ENCODE data around the gene COL17A1. TPM values are rescaled to one million over a fixed set of nuclear protein-coding genes. Genes with fewer than 3 reads are reported as not detected.

COL17A1 gene
- total RNA-seq, 1 experiment from 2014 or later, result 3.5 TPM

- H3K4me3 ChIP-seq (replicated peaks in 1 of 2; ENCODE audit: low read depth in 1 of 2, low read length in 2 of 2), result peak overlapping the region in 1 of 2 experiments; percentile 16; a peak in 2 of 4 replicates
- POLR2A ChIA-PET, result interaction anchor here (1.0 to 2.3 kb wide), 3 partner anchors 8 to 17 kb away, joined by 3 to 18 read pairs (median 13); partner anchors contain the start of gene SFR1
- H3K4me1 ChIP-seq (ENCODE audit: control insufficient read depth in 1 of 2, insufficient read depth in 2 of 2, low read length in 2 of 2), result peaks cover 11 to 46% of the 10 kb centered on the region in 2 experiments
- H3K79me2 ChIP-seq (ENCODE audit: insufficient read depth, low read length), result no peaks in the 10 kb centered on the region
- DNase-seq (ENCODE audit: low read depth, low spot score), result peak; percentile 90
- H3K4me2 ChIP-seq (ENCODE audit: low read length), result peak overlapping the region; percentile 48
- H2AFZ ChIP-seq (ENCODE audit: low read depth, low read length, poor library complexity, severe bottlenecking), result peak overlapping the region; percentile 61
- CTCF ChIA-PET, result interaction anchor here (1.8 kb wide), 1 partner anchor 12 kb away, joined by 8 read pairs; the partner anchor contains the start of gene SFR1
- RAD21 ChIA-PET (ENCODE audit: low non-redundant PET in 1 of 2, low total read pairs in 2 of 2, uncharacterized antibody in 2 of 2, unreplicated experiment in 2 of 2), result no interaction called here
- no peaks in the 10 kb centered on the region for H4K20me1 ChIP-seq (ENCODE audit: insufficient read depth)
- no TSS peak for BruUV-seq (replicated peaks)
- ATAC-seq, result peak; percentile 87
- H3K27me3 ChIP-seq (ENCODE audit: insufficient read depth, low read length), result no peaks in the 10 kb centered on the region
- peak overlapping the region; percentile 43; the same call in 1 of the 2 replicates for H3K27ac ChIP-seq (ENCODE audit: low read depth, low read length)
- H3K9me2 ChIP-seq (ENCODE audit: insufficient read depth), result no peaks in the 10 kb centered on the region
- peaks cover 0 to 3% of the 10 kb centered on the region in 2 experiments; a peak in 1 of 4 replicates for H3K9me3 ChIP-seq (ENCODE audit: control insufficient read depth in 1 of 2, insufficient read depth in 1 of 2, low read depth in 1 of 2, low read length in 2 of 2)
- peak overlapping the region; percentile 19 for H3K9ac ChIP-seq (ENCODE audit: low read length)
- intact Hi-C loops (cut with micrococcal nuclease), result no loop called here
- H3K36me3 ChIP-seq (ENCODE audit: control insufficient read depth in 1 of 2, insufficient read depth in 2 of 2, low read length in 2 of 2), result no peaks in the 10 kb centered on the region
- TF ChIP-seq MAX (IDR thresholded peaks at IDR 0.05), result peak; percentile 82
- peak; percentile 53; the same call in 1 of the 2 replicates for TF ChIP-seq POLR2AphosphoS5 (IDR thresholded peaks at IDR 0.05; ENCODE audit: low read depth, low read length)
- peak; percentile 92; the same call in 1 of the 2 replicates for TF ChIP-seq SIN3A (IDR thresholded peaks at IDR 0.05; ENCODE audit: low read depth)
- peak; percentile 99 for TF ChIP-seq CBX3 (IDR thresholded peaks at IDR 0.05; ENCODE audit: low read depth)
- TF ChIP-seq CTCF (IDR thresholded peaks at IDR 0.05 in 2 of 3, conservative IDR thresholded peaks at IDR 0.05 in 1 of 3; ENCODE audit: borderline replicate concordance in 1 of 3, insufficient read depth in 1 of 3, low read depth in 2 of 3, low read length in 2 of 3), result no peak
- peak; percentile 91 for TF ChIP-seq SRF (IDR thresholded peaks at IDR 0.05; ENCODE audit: low read depth)
- TF ChIP-seq CEBPB (IDR thresholded peaks at IDR 0.05; ENCODE audit: low read depth), result peak; percentile 95
- TF ChIP-seq YY1 (IDR thresholded peaks at IDR 0.05; ENCODE audit: extremely low read depth, insufficient replicate concordance, low read depth, low read length), result peak; percentile 52
- peak; percentile 79; the same call in 1 of the 2 replicates for TF ChIP-seq ATF3 (IDR thresholded peaks at IDR 0.05)
- TF ChIP-seq ELF1 (IDR thresholded peaks at IDR 0.05; ENCODE audit: borderline replicate concordance, low read depth), result peak; percentile 34; the same call in 1 of the 2 replicates
- no peak for TF ChIP-seq ZNF274 (IDR thresholded peaks at IDR 0.05; ENCODE audit: low read depth, low read length)
- peak; percentile 49 for TF ChIP-seq RAD21 (IDR thresholded peaks at IDR 0.05; ENCODE audit: low read depth)
- TF ChIP-seq POLR2A (IDR thresholded peaks at IDR 0.05; ENCODE audit: borderline replicate concordance, extremely low read depth, insufficient read depth, insufficient read length), result no peak
- no peak for TF ChIP-seq REST (IDR thresholded peaks at IDR 0.05; ENCODE audit: low read depth)
- TF ChIP-seq ZBTB33 (IDR thresholded peaks at IDR 0.05; ENCODE audit: extremely low read depth, insufficient replicate concordance, low read length), result no peak
- TF ChIP-seq ZFX (IDR thresholded peaks at IDR 0.05), result no peak
- TF ChIP-seq EZH2 (IDR thresholded peaks at IDR 0.05), result no peak
Observed at GRCh38 chr10:104109908-104110662, 24.4 kb upstream of the COL17A1 start.
